Lower lobe of right lung (tissue), 2 donors: ENCODE data around the gene CFAP20. TPM values are rescaled to one million over a fixed set of nuclear protein-coding genes. Genes with fewer than 3 reads are reported as not detected.

ENCODE experiments used
- ATAC-seq, 2 donors: fragments of 200-7000 bp; cut with Tn5 transposase; one replicate each; pipeline ENCODE4 v1.9.1; 2020 to 2022; ENCODE audit warnings: mild to moderate bottlenecking in 2 of 2, moderate library complexity in 2 of 2
- DNase-seq: peaks from one replicate; pipeline ENCODE4 v3.0.0-alpha.2; 2020
- H3K27ac ChIP-seq: fragments of 200-600 bp; one replicate; pipeline ENCODE4 v1.8.0; 2022
- H3K27me3 ChIP-seq: fragments of 200-600 bp; one replicate; pipeline ENCODE4 v1.8.0; 2022; ENCODE audit warnings: low read depth
- H3K36me3 ChIP-seq: fragments of 200-600 bp; one replicate; pipeline ENCODE4 v1.8.0; 2022; ENCODE audit warnings: mild to moderate bottlenecking
- H3K4me1 ChIP-seq: fragments of 200-600 bp; one replicate; pipeline ENCODE4 v1.8.0; 2022
- H3K4me3 ChIP-seq: fragments of 200-600 bp; one replicate; pipeline ENCODE4 v1.8.0; 2022; ENCODE audit warnings: mild to moderate bottlenecking
- H3K9me3 ChIP-seq: fragments of 200-600 bp; one replicate; pipeline ENCODE4 v1.8.0; 2022
- CTCF ChIP-seq: fragments of 200-600 bp; IDR thresholded peaks from one replicate; pipeline ENCODE4 v1.8.0; 2022; ENCODE audit warnings: antibody characterized with exemption, mild to moderate bottlenecking
- intact Hi-C: fragments of 100-400 bp; cut with DNase I; formaldehyde crosslinking; loops from one replicate; pipeline ENCODE4 v1.11.0; 2022
- total RNA-seq: library from RNA; stranded (reverse); fragmentation: NEBNext Ultra II Directional; extraction: Animal tissue kit (Norgen Biotek cat#: 25700); gene quantifications from one replicate; pipeline ENCODE4 v1.2.1, GENCODE V29; 2021
- donor health status: DM: no; HTN: yes; CAD: no; lungs with severe emphysema.

CFAP20 gene
- total RNA-seq, 1 donor from 2014 or later: 21.7 TPM

GRCh38 chr16:58158725-58159124, 29.5 kb upstream of the CFAP20 start:
- intact Hi-C loops: no loop called here
- no peaks in the 10 kb centered on the region for H3K27me3 ChIP-seq
- TF ChIP-seq CTCF: no peak
- no peak overlapping the region for H3K27ac ChIP-seq
- ATAC-seq (no peak), DNase-seq (no peak)
- peaks cover 54% of the 10 kb centered on the region for H3K36me3 ChIP-seq
- no peak overlapping the region for H3K4me3 ChIP-seq
- H3K9me3 ChIP-seq: no peaks in the 10 kb centered on the region
- no peaks in the 10 kb centered on the region for H3K4me1 ChIP-seq

GRCh38 chr16:58157951-58158540, 28.9 kb upstream of the CFAP20 start:
- Histone ChIP-seq H3K36me3 (peaks cover 47% of the 10 kb centered on the region), H3K9me3 (no peaks in the 10 kb centered on the region), H3K27me3 (no peaks in the 10 kb centered on the region), H3K4me3 (no peak overlapping the region), H3K4me1 (no peaks in the 10 kb centered on the region), H3K27ac (no peak overlapping the region)
- DNase-seq: no peak
- intact Hi-C loops: no loop called here
- ATAC-seq: no peak
- TF ChIP-seq CTCF: no peak

- H3K36me3 ChIP-seq: peaks cover 39% of the 10 kb centered on the region
- DNase-seq (no peak), ATAC-seq (peak; percentile 33 to 60)
- H3K4me3 ChIP-seq: no peak overlapping the region
- H3K9me3 ChIP-seq: no peaks in the 10 kb centered on the region
- H3K27me3 ChIP-seq: no peaks in the 10 kb centered on the region
- no peak for TF ChIP-seq CTCF
- no peaks in the 10 kb centered on the region for H3K4me1 ChIP-seq
- no peak overlapping the region for H3K27ac ChIP-seq
- intact Hi-C loops: no loop called here
Measured at GRCh38 chr16:58157239-58157638, 28.1 kb upstream of the CFAP20 start.

GRCh38 chr16:58155839-58156238, 26.7 kb upstream of the CFAP20 start:
- no peaks in the 10 kb centered on the region for H3K27me3 ChIP-seq
- H3K4me1 ChIP-seq: no peaks in the 10 kb centered on the region
- no peak for ATAC-seq
- H3K27ac ChIP-seq: no peak overlapping the region
- no peaks in the 10 kb centered on the region for H3K9me3 ChIP-seq
- intact Hi-C loops: no loop called here
- no peak for DNase-seq
- no peak for TF ChIP-seq CTCF
- H3K36me3 ChIP-seq: peaks cover 25% of the 10 kb centered on the region
- H3K4me3 ChIP-seq: no peak overlapping the region

GRCh38 chr16:58154345-58154744, 25.2 kb upstream of the CFAP20 start:
- Histone ChIP-seq H3K4me1 (no peaks in the 10 kb centered on the region), H3K36me3 (peaks cover 10% of the 10 kb centered on the region), H3K9me3 (no peaks in the 10 kb centered on the region), H3K4me3 (no peak overlapping the region), H3K27ac (no peak overlapping the region), H3K27me3 (no peaks in the 10 kb centered on the region)
- intact Hi-C loops: no loop called here
- no peak for DNase-seq
- no peak for TF ChIP-seq CTCF
- no peak for ATAC-seq
